ENCODE results near the gene YKT6.

YKT6 gene

DNA sequence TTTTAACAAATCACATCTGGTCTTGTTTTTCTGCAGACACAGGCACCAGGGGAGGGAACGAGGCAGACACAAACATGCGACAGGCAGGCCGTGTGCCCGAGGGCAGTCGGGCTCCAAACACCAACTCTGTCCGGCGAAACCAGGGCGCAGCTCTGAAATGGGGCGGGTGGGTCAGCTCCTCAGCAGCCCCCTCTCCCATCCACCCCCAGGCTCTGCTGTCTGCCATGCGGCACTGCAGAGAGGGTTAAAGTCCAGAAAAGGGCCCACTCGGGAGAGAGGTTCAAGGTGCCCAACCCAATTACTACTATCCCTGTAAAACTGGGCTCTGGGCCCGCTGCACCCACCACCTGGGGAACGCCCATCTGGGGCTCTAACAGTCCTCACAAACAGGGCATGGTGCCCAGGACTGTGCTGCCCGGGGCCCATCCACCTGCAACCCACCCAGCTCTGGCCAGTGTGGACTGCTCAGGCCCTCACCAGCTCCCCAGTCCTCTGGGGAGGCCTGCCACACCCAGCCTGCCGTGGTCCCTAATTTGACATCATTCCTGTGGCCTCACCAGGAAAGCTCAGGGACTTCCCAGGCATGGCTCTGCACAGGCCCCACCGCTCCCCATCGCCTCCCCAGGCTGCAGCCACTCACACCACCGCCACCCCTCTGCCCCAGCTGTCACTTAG lies 18.7 kb downstream of the YKT6 start:
- DNase-seq: peak; percentile 91

DNA sequence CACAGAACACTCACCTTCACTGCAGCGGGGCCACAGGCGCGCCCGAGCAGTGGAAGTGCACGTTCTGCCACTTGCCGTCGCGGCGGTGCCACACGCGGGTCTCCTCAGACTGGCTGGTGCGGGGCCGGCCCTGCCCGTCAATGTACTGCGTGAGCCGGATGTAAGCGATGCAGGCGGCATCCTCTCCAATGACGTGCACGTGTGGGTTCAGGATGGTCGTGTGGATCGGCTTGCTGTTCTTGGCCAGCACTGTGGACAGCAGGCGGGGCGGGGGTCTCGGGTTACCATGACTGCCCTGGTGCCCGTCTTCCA lies 19.2 kb downstream of the YKT6 start:
- DNase-seq: no peak

DNA sequence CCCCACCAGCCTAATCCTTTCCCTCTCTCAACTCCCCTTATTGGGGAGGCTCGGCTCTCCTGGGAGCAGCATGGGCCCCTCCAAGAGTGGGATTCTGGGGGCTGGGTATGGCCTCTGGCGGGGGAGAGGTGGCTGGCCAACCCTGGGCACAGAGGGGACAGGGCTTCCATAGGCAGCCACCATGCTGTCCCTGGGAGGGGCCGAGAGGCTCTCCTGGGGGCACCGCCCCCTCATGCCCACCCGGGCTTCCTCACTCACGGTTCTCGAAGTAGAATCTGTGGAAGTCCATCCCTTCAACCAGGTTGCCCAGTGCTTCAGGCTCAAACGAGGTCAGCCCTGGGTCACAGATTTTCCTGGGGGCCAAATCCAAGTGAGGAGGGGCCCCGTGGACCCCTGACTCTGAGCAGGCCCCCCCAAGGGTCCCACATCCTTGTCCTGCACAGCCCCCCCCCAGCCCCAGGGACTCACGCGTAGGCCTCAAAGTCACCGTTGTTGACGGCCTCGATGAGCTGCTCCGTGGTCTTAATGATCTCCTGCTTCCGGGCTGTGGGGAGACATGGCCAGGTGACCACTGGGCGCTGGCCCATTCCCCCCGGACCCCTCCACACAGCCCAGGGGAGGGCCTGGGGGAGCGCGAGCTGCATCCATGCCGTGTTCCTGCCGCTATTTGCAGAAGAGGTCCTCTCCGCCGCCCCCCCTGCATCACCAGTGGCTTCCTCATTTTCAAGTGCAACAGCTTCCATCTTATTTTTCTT lies 19.8 kb downstream of the YKT6 start:
- DNase-seq: no peak

DNA sequence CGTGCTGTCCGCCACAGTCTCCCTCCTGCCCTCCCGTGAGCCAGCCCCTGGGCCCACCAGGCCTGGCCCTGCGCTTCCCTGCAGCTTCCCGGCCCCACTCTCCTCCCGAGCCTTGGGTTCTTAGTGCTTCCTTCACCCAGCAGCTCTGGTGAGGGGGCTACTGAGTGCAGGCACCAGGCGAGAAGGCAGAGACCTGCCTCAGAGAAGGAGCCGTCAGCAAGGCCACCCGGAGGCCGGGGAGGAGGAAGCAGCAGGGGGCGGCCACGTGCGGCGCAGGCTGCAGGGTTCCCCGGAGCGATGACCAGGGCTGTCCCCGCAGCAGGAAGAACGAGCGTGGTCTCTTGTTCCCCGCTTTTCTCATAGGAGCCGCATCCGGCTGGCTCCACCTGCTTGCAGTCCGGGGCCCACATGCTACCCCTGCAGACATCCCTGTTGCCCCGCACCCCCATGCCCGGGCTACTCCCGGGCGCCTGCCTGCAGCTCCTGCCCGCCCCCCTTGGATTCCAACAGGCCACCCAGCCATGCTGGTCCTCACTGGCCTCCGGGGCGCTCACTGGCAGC lies 20.5 kb downstream of the YKT6 start:
- no peak for DNase-seq

DNA sequence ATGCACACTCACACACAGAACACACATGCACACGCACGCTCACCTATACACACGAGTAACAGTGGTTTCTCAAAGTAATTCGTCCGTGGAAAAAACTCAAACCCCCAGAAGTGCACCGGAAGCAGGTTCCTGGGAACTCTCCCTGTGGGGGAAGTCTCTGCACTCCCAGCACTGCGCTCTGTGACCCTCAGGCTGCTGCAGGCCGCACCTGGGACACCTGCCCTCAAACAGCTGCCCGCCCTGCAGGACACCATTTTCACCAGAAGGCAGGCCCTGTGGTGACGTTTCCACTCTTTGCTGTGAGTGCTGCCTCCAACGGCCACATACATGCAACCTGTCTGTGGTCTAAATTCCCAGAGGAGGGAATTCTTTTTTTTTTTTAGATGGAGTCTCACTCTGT lies 21.3 kb downstream of the YKT6 start:
- peak; percentile 76 for DNase-seq

DNA sequence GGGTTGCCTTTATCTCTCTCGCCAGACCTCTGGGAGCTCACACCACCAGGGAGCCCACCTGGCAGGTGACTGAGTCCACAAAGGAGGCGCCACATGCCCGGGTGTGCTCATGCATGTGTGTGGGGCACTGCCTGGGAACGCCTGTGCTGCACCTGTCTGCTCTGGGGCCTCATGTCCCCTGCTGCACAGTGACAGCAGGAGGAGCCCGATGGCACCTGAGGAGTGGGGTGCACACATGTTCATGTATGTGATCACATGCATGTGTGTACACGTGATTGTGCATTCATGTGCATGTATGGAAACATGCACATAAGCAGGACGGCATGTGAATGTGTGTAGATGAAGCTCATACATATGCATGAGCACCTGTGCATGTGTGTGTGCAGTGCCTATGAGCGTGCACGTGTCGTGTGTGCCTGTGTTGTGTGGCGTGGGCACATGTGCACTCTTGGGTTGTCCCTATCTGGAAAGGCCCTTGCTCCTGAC lies 22.0 kb downstream of the YKT6 start:
- DNase-seq: peak; percentile 60

DNA sequence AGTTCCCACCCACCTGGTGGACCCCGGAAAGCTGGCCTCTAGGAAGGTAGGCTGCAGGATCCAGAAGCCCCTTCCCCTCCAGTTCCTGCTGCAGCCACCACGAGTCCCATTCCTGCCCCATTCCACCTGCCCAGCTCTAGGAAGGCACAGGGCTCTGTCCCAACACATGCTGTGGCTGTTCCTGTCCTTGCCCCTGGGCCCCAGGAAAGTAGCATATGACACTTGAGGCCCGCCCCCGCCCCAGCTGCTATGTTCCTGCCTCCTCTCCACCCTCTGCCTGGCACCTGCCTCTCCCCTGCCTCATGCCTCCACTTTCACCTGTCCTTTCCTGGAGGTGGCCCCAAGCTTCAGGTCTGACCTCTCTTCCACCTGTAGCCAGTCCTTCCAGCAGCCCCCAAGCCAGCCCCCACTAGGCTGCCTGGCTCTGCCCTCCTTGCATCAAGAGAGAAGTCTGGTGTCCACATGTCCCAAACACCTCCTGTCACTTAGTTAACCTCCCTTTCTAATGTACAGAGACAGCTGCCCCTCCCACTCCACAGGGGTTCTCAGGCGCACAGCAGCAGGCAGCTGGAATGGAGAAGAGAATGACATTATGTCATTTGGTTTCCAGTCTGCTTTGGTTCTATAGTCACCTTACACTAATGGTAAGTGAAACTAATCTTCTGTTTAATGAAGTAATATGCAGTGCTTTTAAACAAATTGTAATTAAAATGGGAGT lies 22.7 kb downstream of the YKT6 start:
- peak; percentile 84 for DNase-seq

DNA sequence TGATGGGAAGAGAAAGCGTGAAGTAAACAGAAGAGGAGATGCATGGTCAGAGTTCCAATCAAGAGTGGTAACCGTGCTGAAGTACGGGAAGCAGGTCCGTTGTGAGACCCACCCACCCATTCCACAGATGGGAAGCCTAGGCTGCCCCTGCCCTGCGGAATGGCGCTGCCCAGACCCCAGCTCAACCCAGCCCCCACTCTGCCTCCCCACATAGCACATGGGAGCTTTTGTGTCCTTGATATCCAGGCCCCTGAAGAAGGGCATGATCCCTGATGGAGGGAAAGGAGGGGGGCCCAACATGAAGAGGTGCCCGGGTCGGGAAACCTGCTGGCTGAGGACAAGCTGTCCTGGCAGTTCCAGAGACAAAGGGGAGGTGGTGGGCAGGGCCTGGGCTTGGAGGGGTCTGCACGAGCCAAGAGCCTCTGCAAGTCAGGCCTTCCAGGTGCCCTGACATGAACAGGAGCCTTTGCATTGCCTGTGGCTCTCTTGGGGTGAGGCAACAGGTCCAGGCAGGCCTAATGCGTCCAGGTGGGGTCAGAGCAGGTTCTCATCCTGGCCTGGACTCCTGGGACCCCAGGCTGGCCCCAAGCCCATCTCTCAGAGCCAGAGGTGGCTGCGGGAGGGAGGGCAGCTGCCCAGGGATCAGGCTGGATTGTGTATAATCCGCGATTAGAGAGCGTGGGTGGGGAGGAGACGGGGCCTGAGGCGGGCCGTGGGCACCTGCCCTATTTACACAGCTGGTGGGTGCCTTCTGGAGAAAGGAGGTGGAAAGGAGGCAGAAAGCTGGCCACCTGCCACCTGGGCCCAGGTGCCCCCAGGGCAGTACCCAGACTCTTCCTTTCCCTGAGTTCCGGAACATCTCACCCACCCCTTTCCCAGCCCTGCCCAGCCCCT lies 23.5 kb downstream of the YKT6 start:
- peak; percentile 35 for DNase-seq

DNA sequence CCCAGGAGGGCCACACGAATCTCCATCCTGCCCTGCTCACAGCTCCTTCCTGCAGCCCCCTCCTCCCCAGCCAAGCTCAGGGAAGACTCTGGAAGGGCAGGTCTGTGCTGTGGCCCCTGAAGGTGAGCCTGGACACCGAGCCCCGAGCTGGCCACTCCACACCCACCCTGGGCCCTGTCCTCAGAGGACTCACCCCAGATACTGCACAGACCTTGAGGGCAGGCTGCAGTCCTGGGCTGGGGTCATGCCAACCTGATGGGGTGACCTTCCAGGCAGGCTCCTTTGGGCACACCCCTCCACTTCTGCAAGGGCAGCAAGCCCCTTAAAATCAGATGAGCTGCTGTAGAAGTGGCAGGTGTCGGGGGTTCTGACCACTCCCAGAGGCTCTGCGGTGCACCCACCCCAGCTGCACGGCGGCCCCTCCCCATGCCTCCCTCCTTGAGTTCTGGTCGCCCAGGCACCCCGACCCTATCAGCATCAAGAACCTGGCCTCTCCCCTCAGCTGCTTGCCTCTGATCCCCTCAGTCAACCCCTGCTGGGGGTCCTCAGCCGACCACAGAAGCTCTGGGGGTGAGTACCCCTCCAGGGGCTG lies 24.3 kb downstream of the YKT6 start:
- DNase-seq: no peak

DNA sequence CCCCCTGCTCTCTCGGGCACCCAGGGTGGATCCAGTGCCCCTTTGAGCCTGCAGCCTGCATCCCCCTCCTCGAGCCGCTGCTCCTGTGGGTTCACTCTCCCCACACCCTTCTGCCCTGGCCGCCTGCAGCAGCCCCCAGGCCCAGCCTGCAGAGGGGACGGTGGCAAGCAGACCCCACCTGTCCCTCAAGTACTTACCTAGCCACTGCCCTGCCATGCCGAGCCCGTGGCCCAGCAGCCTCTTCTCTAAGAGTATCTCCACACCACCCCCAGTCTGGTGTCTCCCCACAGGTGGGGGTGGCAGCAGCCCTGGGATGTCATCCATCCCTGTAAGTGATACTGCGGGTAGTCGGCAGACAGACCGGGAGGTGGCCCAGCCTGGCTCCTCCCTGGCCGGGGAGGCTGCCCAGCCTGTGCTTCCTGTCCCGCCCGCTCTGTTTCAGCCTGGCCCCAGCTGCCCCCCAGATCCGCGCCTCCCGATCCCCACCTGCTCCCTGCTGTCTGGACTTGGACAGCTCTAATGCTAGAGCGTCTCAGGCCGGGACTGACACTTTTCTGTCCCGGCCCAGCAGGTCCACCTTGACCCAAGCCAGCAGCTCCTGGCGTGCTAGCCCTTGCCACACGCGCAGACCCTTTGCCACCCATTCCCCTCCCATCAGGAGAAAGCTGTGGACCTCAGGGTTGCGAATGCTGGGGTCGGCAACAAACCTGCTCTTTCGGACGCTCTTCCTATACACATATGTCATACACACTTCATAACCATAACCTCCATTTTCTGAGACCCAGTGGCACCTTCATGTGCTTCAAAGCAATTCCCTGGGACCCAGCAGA lies 25.0 kb downstream of the YKT6 start:
- DNase-seq: no peak

DNA sequence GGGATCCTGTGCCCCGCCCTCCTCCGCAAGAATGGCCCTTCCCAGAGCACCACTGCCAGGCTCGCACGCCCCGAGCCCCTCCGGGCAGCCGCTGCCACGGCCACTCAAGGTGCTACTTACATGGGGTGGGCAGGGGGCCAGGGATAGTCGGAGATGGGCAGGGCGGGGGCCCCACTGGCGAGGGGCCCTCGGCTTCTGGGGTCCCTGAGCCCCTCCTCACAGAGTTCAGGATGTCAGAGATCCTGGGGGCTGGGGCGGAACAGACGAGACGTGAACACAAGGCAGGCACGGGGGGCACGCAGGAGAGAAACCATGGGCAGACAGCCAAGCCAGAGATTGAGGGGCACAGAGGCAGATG lies 25.6 kb downstream of the YKT6 start:
- DNase-seq: no peak

DNA sequence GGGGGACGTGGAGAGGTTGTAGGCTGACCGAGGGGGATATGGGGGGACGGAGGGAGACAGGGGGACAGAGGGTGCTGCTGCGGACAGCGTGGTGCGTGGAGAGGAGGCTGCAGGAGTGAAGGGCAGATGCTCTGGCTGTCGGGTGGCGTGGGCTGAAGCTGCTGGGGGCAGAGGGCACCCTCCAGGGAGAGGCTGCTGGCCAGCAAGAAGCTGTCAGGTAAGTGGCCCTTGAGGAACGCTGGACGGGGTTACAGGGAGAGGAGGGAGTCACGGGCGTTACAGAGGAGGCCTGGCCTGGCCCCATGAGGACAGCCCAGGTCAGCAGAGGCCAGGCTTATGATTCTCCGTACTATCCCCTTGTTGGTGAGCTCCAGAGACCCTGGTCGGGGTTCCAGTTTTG lies 27.1 kb downstream of the YKT6 start:
- DNase-seq: no peak

DNA sequence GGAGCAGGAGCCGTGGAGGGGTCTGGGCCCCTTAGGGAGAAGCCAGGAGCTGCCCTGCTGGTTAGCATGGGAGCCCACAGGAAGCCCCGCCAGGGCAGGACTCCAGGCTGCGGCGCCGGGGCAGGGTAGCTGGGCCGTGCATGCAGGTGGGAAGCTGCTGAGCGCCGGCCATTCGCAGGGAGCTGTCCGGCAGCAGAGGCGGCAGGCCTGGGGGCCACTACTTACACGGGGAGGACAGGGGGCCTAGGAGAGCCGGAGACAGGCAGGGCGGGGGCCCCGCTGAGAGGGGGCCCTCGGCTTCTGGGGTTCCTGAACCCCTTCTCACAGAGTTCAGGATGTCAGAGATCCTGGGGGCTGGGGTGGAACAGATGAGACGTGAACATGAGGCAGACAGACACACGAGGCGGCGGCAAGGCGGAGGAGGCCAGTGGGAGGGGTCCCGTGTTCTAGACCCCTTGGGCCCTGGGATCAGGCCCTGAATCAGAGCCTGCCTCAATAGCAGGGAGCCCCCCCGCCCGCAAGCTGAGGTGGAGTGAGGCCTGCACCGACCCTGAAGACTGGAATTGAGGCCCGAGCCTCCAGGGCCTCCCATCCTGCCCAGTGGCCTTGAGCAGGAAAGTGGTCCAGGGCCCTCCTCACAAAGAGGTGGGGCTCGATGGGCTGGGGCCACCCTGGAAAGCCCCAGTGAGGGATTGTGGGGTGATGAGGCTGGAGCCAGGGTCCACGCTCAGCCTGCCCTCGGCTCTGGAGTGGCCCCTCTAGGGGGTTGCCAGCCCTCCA lies 28.0 kb downstream of the YKT6 start:
- DNase-seq: no peak

DNA sequence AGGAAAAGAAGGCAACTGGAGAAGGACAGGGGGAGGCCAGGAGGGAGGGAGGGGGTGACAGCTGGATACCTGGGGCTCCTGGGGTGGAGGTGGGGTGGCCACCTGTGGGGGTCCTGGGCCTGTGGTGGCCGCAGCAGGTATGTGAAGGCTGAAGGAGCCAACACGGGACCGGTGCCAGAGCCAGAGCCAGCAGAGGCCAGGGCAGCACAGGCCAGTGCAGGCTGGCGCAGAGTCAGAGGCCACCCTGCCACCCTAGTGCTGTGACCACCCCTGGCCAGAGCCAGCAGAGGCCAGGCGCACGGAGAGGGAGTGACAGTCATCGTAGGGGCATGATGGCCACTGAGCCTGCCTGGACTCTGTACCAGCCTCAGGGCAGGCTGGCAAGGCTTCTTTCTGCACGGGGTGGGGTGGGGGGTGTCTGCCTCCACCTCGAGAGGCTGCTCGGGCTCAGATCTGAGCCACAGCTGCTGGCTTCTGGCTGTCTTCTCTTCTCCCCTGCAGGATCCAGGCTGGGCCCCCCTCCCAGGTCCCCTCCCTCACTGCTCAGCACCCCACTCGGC lies 28.8 kb downstream of the YKT6 start:
- DNase-seq: no peak

DNA sequence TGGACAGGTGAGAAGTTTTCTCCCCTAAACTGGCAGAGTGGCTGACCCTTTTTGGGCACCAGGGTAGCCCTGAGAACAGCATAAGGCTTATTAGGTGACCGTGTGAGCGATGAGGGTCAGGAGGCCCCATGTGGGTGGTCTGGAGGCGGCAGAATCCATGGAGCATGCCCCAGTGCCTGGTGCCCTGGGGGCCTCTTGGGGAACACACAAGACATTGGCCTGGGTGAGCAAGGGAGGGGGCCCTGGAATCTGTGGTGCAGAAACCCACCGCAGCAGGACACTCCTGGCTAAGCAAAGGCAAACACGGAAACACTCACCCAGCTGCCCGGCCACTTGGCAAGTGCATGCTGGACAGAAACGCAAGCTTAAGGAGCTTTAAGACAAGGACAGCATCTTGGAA lies 29.5 kb downstream of the YKT6 start:
- no peak for DNase-seq

DNA sequence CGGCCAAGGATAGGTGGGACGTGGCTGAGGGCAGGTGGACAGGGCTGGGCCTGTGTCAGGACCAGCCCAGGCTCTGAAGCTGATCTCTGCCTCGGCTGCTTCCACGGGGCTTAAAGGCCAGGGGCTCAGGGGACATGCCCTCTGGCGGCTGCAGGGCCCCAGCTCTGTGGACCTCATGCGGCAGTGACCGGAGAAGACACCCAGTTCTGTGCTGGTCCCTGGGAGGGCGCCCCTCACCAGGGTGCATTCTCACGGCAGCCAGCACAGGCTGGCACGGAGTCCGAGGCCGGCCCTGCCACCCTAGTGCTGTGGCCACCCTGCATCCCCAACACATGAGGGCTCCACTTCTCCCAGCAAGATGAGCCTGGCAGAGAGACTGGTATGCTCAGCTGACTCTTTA lies 30.3 kb downstream of the YKT6 start:
- DNase-seq: no peak

DNA sequence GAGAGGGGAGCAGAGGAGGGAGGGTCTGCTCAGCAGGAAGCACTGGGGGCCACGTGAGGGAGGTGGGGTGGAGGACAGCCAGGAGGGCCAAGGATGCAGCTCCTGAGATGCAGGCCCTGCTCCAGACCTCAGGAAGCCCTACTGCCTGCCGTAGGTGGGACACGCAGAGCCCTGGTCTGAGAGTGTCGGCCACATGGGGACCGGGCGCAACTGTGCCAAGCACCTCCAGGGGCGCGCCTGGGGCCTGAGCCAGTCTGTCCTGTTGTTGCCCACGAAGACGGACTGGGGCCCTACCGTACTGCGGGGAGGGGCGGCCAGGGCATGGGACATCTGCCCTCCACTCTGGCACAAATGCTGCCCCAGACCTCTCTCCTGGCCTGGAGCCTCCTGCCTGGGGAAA lies 31.6 kb downstream of the YKT6 start:
- DNase-seq: no peak

DNA sequence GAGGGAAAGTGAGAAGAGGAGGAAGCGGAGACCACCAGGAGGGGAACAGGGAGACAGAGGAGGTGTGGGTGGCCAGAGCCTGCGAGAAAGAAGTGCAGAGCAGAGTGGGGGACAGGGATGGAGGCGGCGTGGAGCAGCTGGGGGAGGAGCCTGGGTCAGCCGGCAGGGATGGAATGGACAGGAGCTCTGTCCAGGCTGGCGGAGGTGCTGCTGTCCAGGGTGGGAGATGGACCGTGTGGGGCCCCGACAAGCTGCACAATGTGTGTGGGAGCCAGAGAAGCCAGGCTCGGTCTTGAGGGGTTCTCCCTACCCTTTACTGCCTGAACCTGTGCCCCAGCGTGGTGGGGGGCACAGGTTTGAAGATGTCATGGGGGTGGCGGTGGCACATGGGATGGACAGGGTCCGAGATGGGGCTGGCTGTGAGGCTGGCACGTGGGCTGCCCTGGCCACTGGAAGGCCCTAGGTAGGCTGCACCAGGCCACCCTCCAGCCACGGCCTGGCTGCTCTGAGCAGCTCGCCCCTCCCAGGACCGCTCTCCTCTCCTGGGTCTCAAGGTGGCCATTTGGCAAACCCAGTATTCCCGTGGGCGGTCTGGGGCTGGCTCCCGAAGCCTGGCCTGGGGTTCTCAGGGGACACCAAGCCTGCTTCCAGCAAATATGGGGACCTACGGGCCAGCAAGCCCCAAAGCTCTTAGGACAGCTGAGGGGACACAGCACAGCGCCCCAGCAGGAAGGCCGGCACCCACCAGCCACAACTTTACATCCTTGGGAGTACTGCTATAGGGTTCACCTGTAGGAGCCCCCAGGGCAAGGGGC lies 32.3 kb downstream of the YKT6 start:
- no peak for DNase-seq

DNA sequence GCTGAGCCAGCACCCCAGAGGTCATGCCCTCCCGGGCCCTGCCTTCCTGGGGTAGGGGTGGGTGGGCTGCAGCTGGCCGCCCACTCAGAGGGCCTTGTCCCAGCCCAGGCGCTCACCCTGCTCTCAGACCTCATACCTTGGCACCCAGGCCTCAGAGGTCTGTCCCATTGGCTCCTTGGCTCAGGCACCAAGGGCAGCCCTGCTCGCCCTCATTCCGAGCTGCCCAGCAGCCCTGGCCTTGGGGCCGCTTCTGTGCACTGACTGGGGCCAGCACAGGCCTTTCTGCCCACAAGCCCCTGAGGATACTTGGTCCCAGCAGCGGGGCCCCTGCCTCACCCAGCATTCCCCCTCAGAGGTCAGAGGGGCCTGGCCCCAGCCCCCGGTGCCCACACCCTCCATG lies 34.3 kb downstream of the YKT6 start:
- no peak for DNase-seq

Measured in NCI-H2171 treated with DMSO at 0.1 percent for 48 hours (cell line).